HG02642 (cell line): ENCODE data around the gene EXOC2.

Experiments used
- ATAC-seq: cut with Tn5 transposase; IDR thresholded peaks from one replicate; pipeline ENCODE4 v1.9.1; 2021; ENCODE audit warnings: mild to moderate bottlenecking; ENCODE audit not compliant: unreplicated experiment, poor library complexity

The EXOC2 gene

GRCh38 chr6:452301-453067 is 240.5 kb downstream of the EXOC2 start:
- no peak for ATAC-seq

GRCh38 chr6:451847-452246 is 241.1 kb downstream of the EXOC2 start:
- ATAC-seq = no peak

- ATAC-seq = no peak
These were observed 241.6 kb downstream of the EXOC2 start for GRCh38 chr6:451336-451735.

GRCh38 chr6:449486-450419 is 243.2 kb downstream of the EXOC2 start:
- no peak for ATAC-seq

- no peak for ATAC-seq
These were observed 243.9 kb downstream of the EXOC2 start for GRCh38 chr6:449057-449430.

- no peak for ATAC-seq
These were observed 244.5 kb downstream of the EXOC2 start for GRCh38 chr6:448296-449056.

- ATAC-seq = no peak
These were observed 245.4 kb downstream of the EXOC2 start for GRCh38 chr6:447381-448165.

- ATAC-seq = no peak
These were observed 246.2 kb downstream of the EXOC2 start for GRCh38 chr6:446418-447366.

GRCh38 chr6:445571-446417 is 247.1 kb downstream of the EXOC2 start:
- no peak for ATAC-seq

- no peak for ATAC-seq
These were observed 248.2 kb downstream of the EXOC2 start for GRCh38 chr6:444653-445275.

GRCh38 chr6:443621-444159 is 249.2 kb downstream of the EXOC2 start:
- no peak for ATAC-seq

- no peak for ATAC-seq
These were observed 251.6 kb downstream of the EXOC2 start for GRCh38 chr6:441126-441920.

GRCh38 chr6:439641-440167 is 253.2 kb downstream of the EXOC2 start:
- ATAC-seq = no peak

GRCh38 chr6:438634-439170 is 254.2 kb downstream of the EXOC2 start:
- ATAC-seq = no peak

- ATAC-seq = no peak
These were observed 255.9 kb downstream of the EXOC2 start for GRCh38 chr6:437037-437392.
